Measurements from ENCODE around the gene TM4SF20.

TM4SF20 gene

DNA sequence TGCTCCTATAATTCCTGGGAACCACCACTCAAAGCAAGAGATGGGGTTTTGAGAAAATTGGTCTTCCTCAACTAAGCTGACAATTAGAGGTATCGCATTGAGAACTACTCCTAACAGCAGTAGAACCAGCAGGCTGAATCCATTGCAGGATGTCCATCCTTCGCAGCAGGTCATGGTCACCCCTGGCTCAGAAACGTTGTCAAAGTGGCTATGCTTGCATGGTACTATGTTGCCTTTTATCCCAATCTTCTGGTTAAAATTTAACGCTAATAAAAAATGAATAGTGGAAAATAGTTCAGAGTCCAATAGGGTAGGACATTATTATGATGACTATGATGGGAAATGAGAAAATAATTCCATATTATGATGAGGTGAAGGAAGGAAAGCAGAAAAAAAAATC is at the start of gene TM4SF20:
TM4SF20 (minus strand) TSS at position 212 of the 400 bp plus-strand sequence; CDS start at position 174, 38 bp downstream.
- DNase-seq: no peak

GRCh38 chr2:227428731-227429285 is 49.7 kb upstream of the TM4SF20 start:
- no peak for DNase-seq

- DNase-seq: no peak
These were observed 44.8 kb upstream of the TM4SF20 start for GRCh38 chr2:227423656-227424499.

- DNase-seq: no peak
These were observed 41.3 kb upstream of the TM4SF20 start for GRCh38 chr2:227420087-227421052.

GRCh38 chr2:227416701-227417100 is 37.6 kb upstream of the TM4SF20 start:
- DNase-seq: no peak

DNA sequence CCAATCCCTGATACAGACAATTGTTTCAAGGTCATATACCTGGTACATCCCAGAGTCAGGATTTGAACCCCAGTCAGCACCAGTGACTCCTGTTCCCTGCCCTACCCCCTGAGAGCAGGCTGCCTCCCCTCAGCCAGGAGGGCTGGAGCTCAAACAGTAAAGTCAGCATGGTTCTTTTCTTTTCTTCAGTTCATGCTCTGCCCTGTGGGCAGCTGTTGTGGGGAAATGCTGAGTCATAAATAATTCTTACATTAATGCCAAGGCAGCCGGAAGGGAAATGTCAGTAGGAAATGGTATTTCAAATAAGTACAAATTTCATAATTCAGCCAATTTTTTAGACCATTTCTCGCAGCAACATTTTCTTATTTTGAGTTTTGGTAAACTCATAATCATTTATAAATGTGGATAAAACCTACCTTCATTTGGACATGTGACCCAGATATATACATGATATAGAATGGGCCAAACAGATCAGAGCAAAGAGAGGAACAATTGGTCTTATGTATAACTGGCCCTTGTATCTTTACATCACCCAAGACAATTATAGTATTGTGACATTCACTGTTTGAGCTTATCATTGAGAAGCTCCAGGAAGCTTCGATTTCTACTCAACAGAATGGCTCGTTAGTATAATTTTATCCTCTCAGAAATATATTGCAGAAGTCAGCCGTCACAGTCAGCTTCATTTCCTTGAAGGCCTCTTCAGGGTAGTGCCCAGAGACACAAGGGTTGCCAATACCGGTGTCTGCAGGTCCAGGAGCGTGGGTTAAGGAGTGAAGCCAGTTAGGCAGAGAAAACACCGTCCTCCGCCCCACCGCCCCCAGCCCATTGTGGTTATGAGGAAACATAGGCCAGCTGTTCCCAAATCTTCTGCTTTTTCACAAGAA is 36.7 kb upstream of the TM4SF20 start:
- DNase-seq: peak; percentile 2

DNA sequence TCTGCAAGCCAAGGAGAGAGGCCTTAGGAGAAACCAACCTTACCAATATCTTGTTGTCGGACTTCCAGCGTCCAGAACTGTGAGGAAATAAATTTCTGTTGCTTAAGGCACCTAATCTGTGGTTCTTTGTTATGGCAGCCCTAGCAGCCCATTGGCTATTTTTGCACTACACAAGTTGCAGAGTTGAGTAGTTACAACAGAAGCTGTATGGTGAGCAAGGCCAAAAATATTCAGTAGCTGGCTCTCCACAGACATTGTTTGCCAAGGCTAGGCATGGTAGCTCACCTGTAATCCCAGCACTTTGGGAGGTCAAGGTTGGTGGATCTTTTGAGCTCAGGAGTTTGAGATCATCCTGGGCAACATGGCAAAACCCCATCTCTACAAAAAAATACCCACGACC is 35.7 kb upstream of the TM4SF20 start:
- DNase-seq: no peak

DNA sequence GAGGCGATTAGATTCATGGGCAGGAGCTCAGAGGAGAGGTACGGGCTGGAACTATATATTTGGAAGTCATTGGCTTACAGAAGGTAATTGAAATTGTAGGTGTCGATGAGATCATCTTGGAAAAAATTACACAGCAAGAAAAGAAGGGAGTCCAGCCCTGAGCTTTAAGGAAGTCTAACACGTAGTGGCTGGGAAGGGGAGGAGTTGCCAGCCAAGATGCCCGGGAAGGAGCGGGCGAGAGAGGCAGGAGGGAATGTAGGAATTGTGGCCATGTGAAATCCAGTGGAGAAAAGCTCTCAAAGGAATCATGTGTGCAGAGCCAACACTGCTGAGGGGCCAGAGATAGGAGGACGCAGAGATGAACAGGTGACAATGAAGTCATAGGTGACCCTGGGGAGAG is 34.3 kb upstream of the TM4SF20 start:
- DNase-seq: no peak

- DNase-seq: no peak
These were observed 33.8 kb upstream of the TM4SF20 start for GRCh38 chr2:227412877-227413276.

DNA sequence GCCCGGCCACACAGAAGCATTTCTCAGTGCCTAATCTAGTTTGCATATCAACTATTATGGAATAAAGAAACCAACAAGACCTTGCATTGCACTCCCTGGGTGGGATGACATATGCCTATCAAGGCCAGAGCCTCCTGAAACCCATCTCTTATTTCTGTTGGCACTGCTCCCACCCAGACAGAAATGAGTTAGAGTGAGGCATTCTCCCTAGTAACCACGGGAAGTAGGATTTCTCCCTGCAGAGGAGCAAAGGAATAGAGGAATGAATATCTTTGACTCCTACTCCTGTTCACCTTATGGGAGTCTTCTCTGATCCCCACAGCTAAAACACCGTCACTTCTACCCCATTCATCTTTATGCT is 32.9 kb upstream of the TM4SF20 start:
- DNase-seq: no peak

DNA sequence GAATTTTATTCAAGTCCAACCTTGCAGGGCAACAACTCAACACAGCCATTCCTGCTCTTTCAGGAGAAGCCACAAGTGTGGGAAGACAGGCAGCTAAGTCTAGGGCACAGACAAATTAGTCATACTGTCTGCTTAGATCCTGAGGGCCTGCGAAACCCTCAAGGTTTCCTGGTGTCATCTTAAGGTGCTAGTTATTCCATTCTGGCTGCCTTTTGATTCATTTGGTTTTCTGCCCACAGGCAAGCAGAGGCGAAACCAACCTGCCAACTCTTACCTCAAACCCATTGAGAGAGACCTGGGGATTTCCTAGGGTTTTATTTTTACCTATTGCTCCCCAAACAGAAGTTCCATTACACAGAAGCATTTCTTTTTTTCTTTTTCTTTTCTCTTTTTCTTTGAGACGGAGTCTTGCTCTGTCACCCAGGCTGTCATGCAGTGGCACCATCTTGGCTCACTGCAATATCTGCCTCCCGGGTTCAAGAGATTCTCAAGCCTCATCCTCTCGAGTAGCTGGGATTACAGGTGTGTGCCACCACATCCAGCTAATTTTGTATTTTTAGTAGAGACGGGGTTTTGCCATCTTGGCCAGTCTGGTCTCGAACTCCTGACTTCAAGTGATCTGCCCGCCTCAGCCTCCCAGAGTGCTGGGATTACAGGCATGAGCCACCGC is 32.3 kb upstream of the TM4SF20 start:
- DNase-seq: no peak

DNA sequence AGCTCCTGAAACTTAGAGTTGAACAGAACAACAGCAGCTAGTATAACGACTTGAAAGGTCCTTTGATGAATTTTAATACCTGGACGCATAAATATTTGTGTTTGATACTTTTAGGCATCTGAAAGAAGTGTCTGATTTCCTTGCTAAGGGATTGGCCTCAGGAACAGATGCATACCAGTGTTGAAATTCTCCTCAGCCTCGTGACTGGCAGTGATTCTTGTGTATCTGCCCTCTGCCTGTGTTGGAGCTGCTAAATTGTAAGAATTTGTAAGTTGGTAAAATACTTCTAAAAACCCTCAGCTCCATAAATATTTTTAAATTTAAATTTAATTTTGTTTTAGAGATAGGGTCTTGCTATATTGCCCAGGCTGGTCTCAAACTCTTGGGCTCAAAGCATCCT is 31.1 kb upstream of the TM4SF20 start:
- no peak for DNase-seq

DNA sequence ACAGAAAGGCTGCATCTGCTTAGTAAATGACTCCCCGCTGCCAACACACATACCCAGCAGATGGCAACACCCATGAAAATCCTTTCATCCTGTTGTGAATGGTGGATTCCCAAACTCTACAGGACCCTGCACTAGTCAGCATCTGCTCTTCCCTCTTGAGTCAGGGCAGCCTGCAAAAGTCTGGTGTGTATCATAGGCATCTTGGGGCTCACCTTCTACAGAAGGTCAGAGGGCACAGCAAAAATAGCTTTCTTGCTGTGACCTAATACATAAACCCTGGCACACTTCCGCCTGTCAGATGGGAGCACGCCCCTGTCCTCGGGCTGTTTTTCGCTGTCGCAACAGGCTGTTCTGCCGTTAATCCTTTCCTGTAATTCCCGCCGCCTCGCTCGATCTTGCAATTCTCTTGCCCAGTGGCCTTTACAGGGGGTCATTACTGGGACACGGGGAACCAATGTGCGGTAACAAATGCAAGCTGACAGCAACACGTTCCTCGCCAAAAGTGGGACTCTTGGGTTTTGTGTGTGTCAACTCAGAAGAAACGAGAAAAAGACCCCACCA is 28.6 kb upstream of the TM4SF20 start:
- no peak for DNase-seq

DNA sequence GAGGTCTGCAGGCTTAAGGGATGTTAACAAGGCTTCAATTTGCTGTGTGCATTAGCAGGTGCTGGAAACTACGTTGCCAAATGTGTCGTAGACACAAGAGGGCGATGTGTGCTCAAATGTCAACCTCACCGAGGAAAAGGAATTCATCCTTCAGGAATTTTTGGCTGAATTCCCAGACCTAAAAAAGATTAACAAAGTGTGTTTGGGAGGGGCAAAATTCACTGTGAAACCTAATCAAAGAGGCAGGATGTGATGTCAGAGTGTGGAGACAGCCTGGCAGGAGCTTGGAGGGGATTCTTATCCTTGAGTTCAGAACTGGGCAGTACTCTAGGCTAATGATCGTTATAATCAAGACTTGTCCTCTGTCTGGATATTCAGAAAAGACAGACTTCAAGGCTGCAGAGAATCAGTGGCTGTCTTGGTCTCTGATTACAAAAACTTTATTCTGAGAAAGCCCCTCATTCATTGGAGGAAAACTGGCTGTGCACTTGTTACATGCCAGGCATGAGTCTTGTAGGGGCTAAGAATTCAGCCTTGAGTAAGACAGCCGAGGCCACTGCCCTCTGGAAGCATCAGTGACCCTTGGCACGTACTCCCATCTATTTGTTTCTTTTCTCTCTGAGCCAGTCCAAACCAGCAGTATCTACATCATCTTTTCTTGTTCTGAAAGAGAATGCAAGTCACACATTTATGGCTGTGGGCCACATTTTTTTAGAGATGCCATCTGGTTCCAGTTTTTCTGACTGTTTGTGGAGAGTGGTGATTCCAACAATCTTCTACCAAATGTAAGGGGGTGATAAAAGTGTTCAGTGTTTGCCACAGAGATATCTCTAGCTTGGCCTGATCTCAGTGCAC is 27.3 kb upstream of the TM4SF20 start:
- DNase-seq: peak; percentile 62

GRCh38 chr2:227404585-227405271 is 25.6 kb upstream of the TM4SF20 start:
- DNase-seq: no peak

DNA sequence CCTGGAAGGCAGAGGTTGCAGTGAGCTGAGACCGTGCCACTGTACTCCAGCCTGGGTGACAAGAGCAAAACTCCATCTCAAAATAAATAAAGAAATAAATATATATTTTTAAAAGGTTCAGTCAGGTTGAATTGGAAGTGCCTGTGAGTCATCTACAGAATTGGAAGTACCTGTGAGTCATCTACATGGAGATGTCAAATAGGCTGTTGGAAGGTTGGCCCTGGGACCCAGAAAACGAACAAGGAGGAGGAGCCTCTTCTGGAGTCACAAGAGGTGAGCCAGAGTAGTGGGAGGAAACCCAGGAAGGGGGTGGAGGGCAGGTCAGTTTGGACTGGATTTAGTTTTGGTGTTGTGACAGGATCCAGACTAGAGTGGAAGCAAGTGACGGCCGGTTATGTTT is 23.9 kb upstream of the TM4SF20 start:
- no peak for DNase-seq

- DNase-seq: no peak
These were observed 23.2 kb upstream of the TM4SF20 start for GRCh38 chr2:227402321-227402720.

DNA sequence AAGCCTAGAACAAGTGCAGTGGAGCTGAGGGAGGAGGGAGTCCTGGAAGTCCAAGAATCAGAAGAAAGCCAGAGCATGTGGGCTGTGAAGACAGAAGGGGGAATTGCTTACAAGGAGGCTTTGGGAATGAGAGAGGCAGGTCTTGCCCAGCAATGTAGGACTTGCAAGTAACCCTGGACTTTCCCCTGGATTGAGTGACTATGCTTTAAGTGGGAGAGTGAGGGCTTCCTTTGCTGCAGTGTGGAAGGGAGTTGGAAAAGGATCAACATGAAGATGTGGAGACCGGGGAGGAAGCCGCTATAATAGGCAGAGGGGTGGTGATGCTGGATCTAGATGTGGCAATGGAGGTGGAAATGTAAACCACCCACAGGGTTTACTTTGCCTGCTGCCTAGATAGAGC is 22.4 kb upstream of the TM4SF20 start:
- no peak for DNase-seq

DNA sequence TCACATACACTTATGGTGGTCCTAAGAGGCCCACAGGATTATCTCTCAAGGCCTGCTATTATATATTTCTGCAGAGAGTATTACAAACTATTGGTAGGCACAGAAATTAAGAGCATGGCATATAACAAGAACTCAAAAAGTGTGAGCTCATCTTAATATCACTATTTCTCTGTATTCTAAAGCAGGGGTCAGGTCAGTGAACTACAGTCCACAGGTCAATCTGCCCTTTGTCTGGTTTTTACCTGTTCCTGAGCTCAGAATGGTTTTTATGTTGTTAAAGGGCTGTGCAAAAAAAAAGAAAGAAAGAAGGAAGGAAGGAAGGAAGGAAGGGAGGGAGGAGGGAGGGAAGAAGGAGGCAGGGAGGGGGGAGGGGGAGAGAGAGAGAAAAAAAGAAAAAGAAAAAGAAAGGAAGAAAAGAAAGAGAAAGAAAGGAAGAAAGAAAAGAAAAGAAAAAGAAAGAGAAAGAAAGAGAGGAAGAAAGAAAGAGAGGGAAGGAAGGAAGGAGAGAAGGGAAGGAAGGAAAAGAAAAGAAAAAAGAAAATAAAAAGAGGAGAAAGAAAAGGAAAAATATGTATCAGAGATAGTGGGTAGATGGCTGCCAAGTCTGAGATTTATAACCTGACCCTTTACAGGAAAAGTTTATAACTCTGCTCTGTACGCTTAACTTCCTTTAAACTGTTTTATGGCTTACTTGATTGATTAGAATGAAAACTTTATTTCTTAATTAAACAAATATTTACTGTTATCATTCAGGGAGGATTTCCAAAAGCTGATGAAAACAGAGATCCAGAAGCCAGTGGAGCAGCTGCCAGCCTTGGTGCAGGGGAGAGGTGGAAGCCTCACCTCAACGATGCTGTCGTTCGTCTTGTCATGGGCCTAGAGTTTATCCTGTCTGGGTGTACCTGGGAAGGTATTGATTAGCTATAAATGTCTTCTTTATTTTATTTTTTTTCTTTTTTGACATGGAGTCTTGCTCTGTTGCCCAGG is 19.9 kb upstream of the TM4SF20 start:
- no peak for DNase-seq

Data from T1000 (cell line).